ENCODE measurements around the gene PTPN2. TPM values are rescaled to one million over a fixed set of nuclear protein-coding genes. Genes with fewer than 3 reads are reported as not detected.

PTPN2 gene
- total and polyA plus RNA-seq, 2 of the 4 experiments (the other 2 are of a cell fraction) = 13.2 to 30.6 TPM

DNA sequence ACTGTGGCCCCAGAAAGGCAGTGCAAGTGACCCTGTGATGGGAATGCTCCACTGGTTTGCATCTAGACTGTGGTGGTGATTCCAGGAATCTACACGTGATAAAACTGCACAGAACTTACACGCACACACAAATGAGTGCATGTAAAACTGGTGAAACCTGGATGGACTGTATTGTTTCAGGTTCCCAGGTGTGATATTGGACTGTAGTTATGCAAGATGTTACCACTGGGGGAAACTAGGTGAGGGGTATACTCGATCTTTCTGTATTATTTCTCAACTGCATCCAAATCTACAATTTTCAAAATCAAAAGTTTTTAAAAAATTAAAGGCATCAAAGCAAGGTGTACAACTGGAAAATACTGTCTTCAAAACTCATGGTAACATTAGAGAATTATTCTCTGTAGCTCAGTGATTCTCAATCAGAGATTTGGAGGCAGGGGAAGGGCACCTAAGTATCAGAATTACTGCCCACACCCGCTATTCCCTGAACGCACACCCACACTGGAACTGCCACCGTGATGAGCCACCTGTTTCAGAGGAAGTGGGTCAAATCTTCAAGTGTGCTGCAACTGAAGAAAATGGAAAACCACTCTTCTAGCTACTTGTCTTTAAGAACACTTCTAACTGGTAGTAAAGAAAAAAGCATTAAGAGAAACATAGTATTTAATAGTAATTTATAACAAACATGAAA lies 26.7 kb downstream of the PTPN2 start:
- H2BK20ac ChIP-seq (ENCODE audit: low read depth, low read length) = no peak overlapping the region
- no peak overlapping the region for H2BK120ac ChIP-seq (ENCODE audit: low read depth, low read length)
- H3K18ac ChIP-seq (ENCODE audit: low read depth, low read length) = no peak overlapping the region
- peaks cover 8% of the 10 kb centered on the region; the same call in 1 of the 2 replicates for H3K9me1 ChIP-seq (ENCODE audit: insufficient read depth, low read length)
- DNase-seq (no peak), ATAC-seq (ENCODE audit: low read depth) (no peak)
- intact Hi-C loops (cut with micrococcal nuclease) = no loop called here
- no peaks in the 10 kb centered on the region for H3K9me3 ChIP-seq (ENCODE audit: control insufficient read depth, insufficient read depth, low read length)
- dilution Hi-C loops (cut with HindIII; ENCODE audit: low sequenced_read_pairs, unreplicated experiment) = no loop called here
- H3K23ac ChIP-seq (ENCODE audit: low read depth, low read length) = no peak overlapping the region
- no peak overlapping the region for H3K4me3 ChIP-seq (ENCODE audit: insufficient read depth, low read depth, low read length)
- no peak overlapping the region for H3K9ac ChIP-seq (ENCODE audit: low read depth, low read length)
- 0 out of 2 replicates have a peak, but pooled peaks cover under 1% of the 10 kb centered on the region for H3K4me1 ChIP-seq (ENCODE audit: control insufficient read depth, insufficient read depth, low read length)
- H4K8ac ChIP-seq (ENCODE audit: low read depth in 2 of 2, low read length in 2 of 2) = no peak overlapping the region
- no TSS peak for BruUV-seq (replicated peaks)
- no peak overlapping the region for H3K27ac ChIP-seq (ENCODE audit: insufficient read depth, low read length)
- CTCF ChIA-PET = no interaction called here
- POLR2A ChIA-PET (ENCODE audit: unreplicated experiment) = no interaction called here
- no peak overlapping the region for H2BK15ac ChIP-seq (ENCODE audit: low read depth, low read length)
- in situ Hi-C loops (cut with MboI; ENCODE audit: low sequenced_read_pairs) = no loop called here
- no peak overlapping the region for H3K4me2 ChIP-seq (ENCODE audit: low read depth, low read length)
- no peak overlapping the region for H2BK5ac ChIP-seq (ENCODE audit: low read depth, low read length, poor library complexity, severe bottlenecking)
- no peaks in the 10 kb centered on the region for H3K27me3 ChIP-seq (ENCODE audit: control insufficient read depth, insufficient read depth, low read length)
- H4K5ac ChIP-seq (ENCODE audit: low read depth, low read length) = no peak overlapping the region
- H2AFZ ChIP-seq (replicated peaks; ENCODE audit: low read length, poor library complexity) = no peak overlapping the region
- peaks cover 5% of the 10 kb centered on the region for H3K36me3 ChIP-seq (ENCODE audit: control insufficient read depth, insufficient read depth, low read length)
- H2AK5ac ChIP-seq (ENCODE audit: low read depth, low read length) = no peak overlapping the region
- H3K56ac ChIP-seq (ENCODE audit: extremely low read depth, insufficient read depth, low read length) = no peak overlapping the region
- H2AK9ac ChIP-seq (replicated peaks; ENCODE audit: low read depth, low read length, poor library complexity) = no peak overlapping the region
- no peak overlapping the region for H3K14ac ChIP-seq (replicated peaks; ENCODE audit: low read depth, low read length)
- H3K79me1 ChIP-seq (ENCODE audit: low read depth in 1 of 2, low read length in 2 of 2) = peaks cover 13 to 52% of the 10 kb centered on the region in 2 experiments
- peaks cover 2% of the 10 kb centered on the region for H4K20me1 ChIP-seq (ENCODE audit: insufficient read depth, low read length)
- WGBS, 2 experiments (ENCODE audit: extremely low coverage in 2 of 2, insufficient read length in 1 of 2) = no CpG with 5 or more reads among the region's 6 CpGs
- TF ChIP-seq ELK1 (IDR thresholded peaks at IDR 0.05; ENCODE audit: borderline replicate concordance, low read depth, low read length) (no peak), POLR2A (IDR thresholded peaks at IDR 0.05; ENCODE audit: low read depth, low read length) (no peak), CHD1 (IDR thresholded peaks at IDR 0.05; ENCODE audit: low read depth, low read length) (no peak), USF2 (IDR thresholded peaks at IDR 0.05; ENCODE audit: low read depth, low read length) (no peak), RAD21 (IDR thresholded peaks at IDR 0.05; ENCODE audit: low read length) (no peak), MAFK (IDR thresholded peaks at IDR 0.05; ENCODE audit: low read depth, low read length) (no peak), MXI1 (IDR thresholded peaks at IDR 0.05; ENCODE audit: borderline replicate concordance, low read depth, low read length) (no peak), SMC3 (IDR thresholded peaks at IDR 0.05; ENCODE audit: low read depth, low read length) (no peak), MAZ (IDR thresholded peaks at IDR 0.05; ENCODE audit: borderline replicate concordance, low read depth, low read length) (no peak), FOS (IDR thresholded peaks at IDR 0.05; ENCODE audit: low read depth, low read length) (no peak), NFE2L2 (IDR thresholded peaks at IDR 0.05; ENCODE audit: low read depth, low read length) (no peak), RCOR1 (IDR thresholded peaks at IDR 0.05; ENCODE audit: insufficient replicate concordance, low read length) (no peak), CEBPB (IDR thresholded peaks at IDR 0.05; ENCODE audit: low read depth, low read length) (no peak), BHLHE40 (IDR thresholded peaks at IDR 0.05; ENCODE audit: low read depth, low read length) (no peak), RFX5 (IDR thresholded peaks at IDR 0.05; ENCODE audit: low read depth, low read length) (no peak)
- TF ChIP-seq, protein P1, sequence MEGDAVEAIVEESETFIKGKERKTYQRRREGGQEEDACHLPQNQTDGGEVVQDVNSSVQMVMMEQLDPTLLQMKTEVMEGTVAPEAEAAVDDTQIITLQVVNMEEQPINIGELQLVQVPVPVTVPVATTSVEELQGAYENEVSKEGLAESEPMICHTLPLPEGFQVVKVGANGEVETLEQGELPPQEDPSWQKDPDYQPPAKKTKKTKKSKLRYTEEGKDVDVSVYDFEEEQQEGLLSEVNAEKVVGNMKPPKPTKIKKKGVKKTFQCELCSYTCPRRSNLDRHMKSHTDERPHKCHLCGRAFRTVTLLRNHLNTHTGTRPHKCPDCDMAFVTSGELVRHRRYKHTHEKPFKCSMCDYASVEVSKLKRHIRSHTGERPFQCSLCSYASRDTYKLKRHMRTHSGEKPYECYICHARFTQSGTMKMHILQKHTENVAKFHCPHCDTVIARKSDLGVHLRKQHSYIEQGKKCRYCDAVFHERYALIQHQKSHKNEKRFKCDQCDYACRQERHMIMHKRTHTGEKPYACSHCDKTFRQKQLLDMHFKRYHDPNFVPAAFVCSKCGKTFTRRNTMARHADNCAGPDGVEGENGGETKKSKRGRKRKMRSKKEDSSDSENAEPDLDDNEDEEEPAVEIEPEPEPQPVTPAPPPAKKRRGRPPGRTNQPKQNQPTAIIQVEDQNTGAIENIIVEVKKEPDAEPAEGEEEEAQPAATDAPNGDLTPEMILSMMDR (conservative IDR thresholded peaks at IDR 0.05; ENCODE audit: low read depth, low read length) = no peak
- H4K91ac ChIP-seq (ENCODE audit: insufficient read depth, low read depth, low read length) = no peak overlapping the region
- H3K4ac ChIP-seq (ENCODE audit: low read depth, low read length) = no peak overlapping the region
